ENCODE measurements around the gene CEP72.
"Not testable (repeated sequence)": the region's sequence is repeated elsewhere in the genome, so short reads cannot be mapped to it uniquely, and the experiment has no call there.

Gene CEP72

GRCh38 chr5:682651-683358, 70.7 kb downstream of the CEP72 start:
- POLR2A ChIA-PET: not testable (repeated sequence)
- WGBS (ENCODE audit: insufficient coverage): 96% methylated on average over 3 of the region's 17 CpGs

DNA sequence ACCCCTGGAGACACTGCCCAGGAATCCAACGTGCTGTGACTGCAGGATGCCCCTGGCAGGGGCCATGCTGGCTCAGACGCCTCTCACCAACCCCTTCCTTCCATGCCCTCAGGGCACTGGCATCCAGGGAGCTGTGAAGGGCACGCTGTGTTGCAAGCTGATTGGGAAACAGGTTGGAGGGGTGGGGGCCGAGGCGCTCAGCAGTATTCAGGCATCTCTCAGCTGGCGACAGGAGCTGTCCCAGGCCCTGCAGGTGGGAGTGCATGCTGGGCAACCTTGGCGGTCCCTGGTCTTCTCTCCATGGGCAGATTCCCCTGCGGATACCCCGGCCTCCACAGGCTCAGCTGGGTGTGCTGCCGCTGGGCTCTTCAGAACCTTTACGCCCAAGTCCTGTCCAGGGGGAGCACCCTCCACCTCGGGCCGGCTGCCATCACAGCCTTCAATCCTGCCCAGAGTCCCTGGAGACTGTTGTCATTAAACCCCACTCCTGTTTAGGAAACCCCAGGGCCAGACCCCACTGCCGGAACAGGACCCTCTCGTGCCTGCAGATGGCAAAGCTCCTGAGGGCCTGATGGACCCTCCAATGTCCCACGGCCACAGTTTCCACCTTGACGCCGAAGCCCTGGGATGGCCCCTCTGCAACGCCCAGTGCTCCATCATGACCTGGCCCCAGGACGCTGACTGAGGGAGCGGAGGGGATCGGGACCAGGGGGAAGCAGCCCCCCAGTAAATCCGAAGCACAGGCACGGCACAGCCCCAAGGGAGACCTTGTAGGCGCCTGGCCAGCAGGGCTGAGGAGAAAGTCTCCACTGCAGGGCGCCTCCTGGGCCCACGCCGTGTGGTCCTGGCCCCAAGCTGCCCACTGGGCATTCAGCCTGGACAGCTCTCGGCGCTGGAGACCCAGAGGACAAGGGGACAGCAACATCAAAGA, 71.7 kb downstream of the CEP72 start:
- H3K27ac ChIP-seq (ENCODE audit: insufficient read depth in 1 of 2, low read depth in 1 of 2, low read length in 2 of 2, poor library complexity in 1 of 2, severe bottlenecking in 2 of 2): no peak overlapping the region
- no peaks in the 10 kb centered on the region for H3K36me3 ChIP-seq (ENCODE audit: control insufficient read depth in 4 of 4, insufficient read depth in 4 of 4, low read length in 3 of 4)
- WGBS (ENCODE audit: insufficient coverage): 85% methylated on average over 28 of the region's 30 CpGs
- CTCF ChIA-PET: no interaction called here
- peaks cover 0 to 14% (median 0%) of the 10 kb centered on the region in 5 experiments for H3K27me3 ChIP-seq (replicated peaks in 2 of 5; ENCODE audit: control insufficient read depth in 4 of 5, insufficient read depth in 5 of 5, low read length in 4 of 5)
- DNase-seq: no peak
- no peaks in the 10 kb centered on the region for H3K4me1 ChIP-seq (ENCODE audit: control extremely low read depth in 1 of 4, control insufficient read depth in 4 of 4, insufficient read depth in 4 of 4, low read length in 3 of 4)
- POLR2A ChIA-PET: no interaction called here
- H3K9me3 ChIP-seq (ENCODE audit: control extremely low read depth in 1 of 5, control insufficient read depth in 4 of 5, insufficient read depth in 2 of 5, low read depth in 1 of 5, low read length in 4 of 5): no peaks in the 10 kb centered on the region
- H3K4me3 ChIP-seq (ENCODE audit: control insufficient read depth in 1 of 7, extremely low read depth in 1 of 7, insufficient read depth in 4 of 7, low read depth in 2 of 7, low read length in 6 of 7): no peak overlapping the region

More at GRCh38 chr5:682651-683358, 70.7 kb downstream of the CEP72 start:
- DNase-seq; H3K9me3 ChIP-seq (ENCODE audit: control extremely low read depth in 1 of 5, control insufficient read depth in 4 of 5, insufficient read depth in 2 of 5, low read depth in 1 of 5, low read length in 4 of 5); H3K4me3 ChIP-seq (ENCODE audit: control insufficient read depth in 1 of 7, extremely low read depth in 1 of 7, insufficient read depth in 4 of 7, low read depth in 2 of 7, low read length in 6 of 7); H3K27ac ChIP-seq (ENCODE audit: insufficient read depth in 1 of 2, low read depth in 1 of 2, low read length in 2 of 2, poor library complexity in 1 of 2, severe bottlenecking in 2 of 2); CTCF ChIA-PET; H3K36me3 ChIP-seq (ENCODE audit: control insufficient read depth in 4 of 4, insufficient read depth in 4 of 4, low read length in 3 of 4); H3K4me1 ChIP-seq (ENCODE audit: control extremely low read depth in 1 of 4, control insufficient read depth in 4 of 4, insufficient read depth in 4 of 4, low read length in 3 of 4): not testable (repeated sequence)
- peaks cover 0 to 11% (median 0%) of the 10 kb centered on the region in 5 experiments for H3K27me3 ChIP-seq (replicated peaks in 2 of 5; ENCODE audit: control insufficient read depth in 4 of 5, insufficient read depth in 5 of 5, low read length in 4 of 5)

DNA sequence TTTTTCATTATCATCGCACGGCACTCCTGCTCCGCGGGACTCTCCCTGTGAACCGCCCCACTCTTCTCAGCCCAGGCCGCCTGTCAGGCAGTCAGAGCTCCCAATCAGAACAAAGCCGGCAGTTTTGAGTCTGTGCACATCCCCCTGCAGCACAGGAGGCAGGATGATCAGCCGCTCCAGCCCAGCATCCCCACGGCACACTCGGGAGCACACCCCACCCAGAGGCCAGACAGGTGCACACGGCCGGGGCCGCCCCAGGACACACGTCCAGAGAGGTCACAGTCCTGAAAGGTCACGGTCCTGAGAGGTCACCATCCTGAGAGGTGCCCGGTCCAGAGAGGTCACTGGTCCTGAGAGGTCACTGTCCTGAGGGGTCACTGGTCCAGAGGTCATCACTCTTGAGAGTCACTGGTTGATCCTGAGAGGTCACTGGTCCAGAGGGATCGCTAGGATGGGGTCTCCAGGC, 72.6 kb downstream of the CEP72 start:
- ChIA-PET CTCF (no interaction called here), POLR2A (no interaction called here)
- Histone ChIP-seq H3K9me3 (ENCODE audit: control extremely low read depth in 1 of 5, control insufficient read depth in 4 of 5, insufficient read depth in 2 of 5, low read depth in 1 of 5, low read length in 4 of 5) (no peaks in the 10 kb centered on the region), H3K4me1 (ENCODE audit: control extremely low read depth in 1 of 4, control insufficient read depth in 4 of 4, insufficient read depth in 4 of 4, low read length in 3 of 4) (no peaks in the 10 kb centered on the region), H3K27ac (ENCODE audit: insufficient read depth in 1 of 2, low read depth in 1 of 2, low read length in 2 of 2, poor library complexity in 1 of 2, severe bottlenecking in 2 of 2) (no peak overlapping the region), H3K4me3 (ENCODE audit: control insufficient read depth in 1 of 7, extremely low read depth in 1 of 7, insufficient read depth in 4 of 7, low read depth in 2 of 7, low read length in 6 of 7) (no peak overlapping the region), H3K27me3 (replicated peaks in 2 of 5; ENCODE audit: control insufficient read depth in 4 of 5, insufficient read depth in 5 of 5, low read length in 4 of 5) (peaks cover 0 to 14% (median 0%) of the 10 kb centered on the region in 5 experiments), H3K36me3 (ENCODE audit: control insufficient read depth in 4 of 4, insufficient read depth in 4 of 4, low read length in 3 of 4) (no peaks in the 10 kb centered on the region)
- DNase-seq: peak in 1 of 3 donors; percentile 24
- 81% methylated on average over 17 of the region's 17 CpGs for WGBS (ENCODE audit: insufficient coverage)

GRCh38 chr5:685262-686171, 73.4 kb downstream of the CEP72 start:
- CTCF ChIA-PET: no interaction called here
- 93% methylated on average over 22 of the region's 24 CpGs for WGBS (ENCODE audit: insufficient coverage)
- no peak overlapping the region for H3K4me3 ChIP-seq (ENCODE audit: control insufficient read depth in 1 of 7, extremely low read depth in 1 of 7, insufficient read depth in 4 of 7, low read depth in 2 of 7, low read length in 6 of 7)

GRCh38 chr5:686172-686523, 74.0 kb downstream of the CEP72 start:
- 95% methylated on average over 8 of the region's 12 CpGs for WGBS (ENCODE audit: insufficient coverage)
- H3K36me3 ChIP-seq (ENCODE audit: control insufficient read depth in 4 of 4, insufficient read depth in 4 of 4, low read length in 3 of 4); H3K4me3 ChIP-seq (ENCODE audit: control insufficient read depth in 1 of 7, extremely low read depth in 1 of 7, insufficient read depth in 4 of 7, low read depth in 2 of 7, low read length in 6 of 7); H3K27ac ChIP-seq (ENCODE audit: insufficient read depth in 1 of 2, low read depth in 1 of 2, low read length in 2 of 2, poor library complexity in 1 of 2, severe bottlenecking in 2 of 2); H3K9me3 ChIP-seq (ENCODE audit: control extremely low read depth in 1 of 5, control insufficient read depth in 4 of 5, insufficient read depth in 2 of 5, low read depth in 1 of 5, low read length in 4 of 5); CTCF ChIA-PET; POLR2A ChIA-PET; H3K4me1 ChIP-seq (ENCODE audit: control extremely low read depth in 1 of 4, control insufficient read depth in 4 of 4, insufficient read depth in 4 of 4, low read length in 3 of 4); DNase-seq: not testable (repeated sequence)
- peaks cover 0 to 14% (median 0%) of the 10 kb centered on the region in 5 experiments for H3K27me3 ChIP-seq (replicated peaks in 2 of 5; ENCODE audit: control insufficient read depth in 4 of 5, insufficient read depth in 5 of 5, low read length in 4 of 5)

More at GRCh38 chr5:685262-686171, 73.4 kb downstream of the CEP72 start:
- POLR2A ChIA-PET: no interaction called here
- no peak for DNase-seq
- Histone ChIP-seq H3K27ac (ENCODE audit: insufficient read depth in 1 of 2, low read depth in 1 of 2, low read length in 2 of 2, poor library complexity in 1 of 2, severe bottlenecking in 2 of 2) (no peak overlapping the region), H3K4me1 (ENCODE audit: control extremely low read depth in 1 of 4, control insufficient read depth in 4 of 4, insufficient read depth in 4 of 4, low read length in 3 of 4) (no peaks in the 10 kb centered on the region), H3K27me3 (replicated peaks in 2 of 5; ENCODE audit: control insufficient read depth in 4 of 5, insufficient read depth in 5 of 5, low read length in 4 of 5) (peaks cover 0 to 14% (median 0%) of the 10 kb centered on the region in 5 experiments), H3K9me3 (ENCODE audit: control extremely low read depth in 1 of 5, control insufficient read depth in 4 of 5, insufficient read depth in 2 of 5, low read depth in 1 of 5, low read length in 4 of 5) (no peaks in the 10 kb centered on the region), H3K36me3 (ENCODE audit: control insufficient read depth in 4 of 4, insufficient read depth in 4 of 4, low read length in 3 of 4) (no peaks in the 10 kb centered on the region)

GRCh38 chr5:686936-687335, 74.8 kb downstream of the CEP72 start:
- POLR2A ChIA-PET, CTCF ChIA-PET: not testable (repeated sequence)

More at GRCh38 chr5:686936-687335, 74.8 kb downstream of the CEP72 start:
- not testable (repeated sequence) for H3K4me1 ChIP-seq (ENCODE audit: control extremely low read depth in 1 of 4, control insufficient read depth in 4 of 4, insufficient read depth in 4 of 4, low read length in 3 of 4); DNase-seq; H3K4me3 ChIP-seq (ENCODE audit: control insufficient read depth in 1 of 7, extremely low read depth in 1 of 7, insufficient read depth in 4 of 7, low read depth in 2 of 7, low read length in 6 of 7); H3K9me3 ChIP-seq (ENCODE audit: control extremely low read depth in 1 of 5, control insufficient read depth in 4 of 5, insufficient read depth in 2 of 5, low read depth in 1 of 5, low read length in 4 of 5); H3K27ac ChIP-seq (ENCODE audit: insufficient read depth in 1 of 2, low read depth in 1 of 2, low read length in 2 of 2, poor library complexity in 1 of 2, severe bottlenecking in 2 of 2); H3K36me3 ChIP-seq (ENCODE audit: control insufficient read depth in 4 of 4, insufficient read depth in 4 of 4, low read length in 3 of 4)
- H3K27me3 ChIP-seq (replicated peaks in 2 of 5; ENCODE audit: control insufficient read depth in 4 of 5, insufficient read depth in 5 of 5, low read length in 4 of 5): peaks cover 0 to 18% (median 0%) of the 10 kb centered on the region in 5 experiments
- WGBS (ENCODE audit: insufficient coverage): 100% methylated on average over 3 of the region's 12 CpGs

All from common myeloid progenitor, CD34-positive (primary cell).